NCI-H1694 (cell line): ENCODE measurements around the gene CAMKK1.

Experiments used
- DNase-seq: peaks from one replicate; lab custom pipeline; 2025; lab: John Stamatoyannopoulos, UW

CAMKK1 gene

GRCh38 chr17:3893003-3893719 lies at the start of gene CAMKK1:
Gene CAMKK1 (minus strand): TSS chr17:3893053. CDS start chr17:3885687, 7,366 bp downstream.
- peak; percentile 45 for DNase-seq

- no peak for DNase-seq
Observed at GRCh38 chr17:3940965-3941698, 48.3 kb upstream of the CAMKK1 start.

GRCh38 chr17:3937359-3937758 lies 44.5 kb upstream of the CAMKK1 start:
- no peak for DNase-seq

GRCh38 chr17:3935825-3936355 lies 43.0 kb upstream of the CAMKK1 start:
- DNase-seq, result no peak

GRCh38 chr17:3935140-3935542 lies 42.3 kb upstream of the CAMKK1 start:
- peak; percentile 46 for DNase-seq

- no peak for DNase-seq
Observed at GRCh38 chr17:3929764-3930163, 36.9 kb upstream of the CAMKK1 start.

- DNase-seq, result no peak
Observed at GRCh38 chr17:3929181-3929580, 36.3 kb upstream of the CAMKK1 start.

GRCh38 chr17:3928406-3928805 lies 35.6 kb upstream of the CAMKK1 start:
- DNase-seq, result no peak

- DNase-seq, result no peak
Observed at GRCh38 chr17:3927628-3928340, 34.9 kb upstream of the CAMKK1 start.

- no peak for DNase-seq
Observed at GRCh38 chr17:3926860-3927627, 34.2 kb upstream of the CAMKK1 start.

- no peak for DNase-seq
Observed at GRCh38 chr17:3925684-3926485, 33.0 kb upstream of the CAMKK1 start.

- DNase-seq, result no peak
Observed at GRCh38 chr17:3924512-3925350, 31.9 kb upstream of the CAMKK1 start.

GRCh38 chr17:3923466-3924190 lies 30.8 kb upstream of the CAMKK1 start:
- no peak for DNase-seq

GRCh38 chr17:3922765-3923164 lies 29.9 kb upstream of the CAMKK1 start:
- DNase-seq, result no peak

- DNase-seq, result no peak
Observed at GRCh38 chr17:3921502-3922319, 28.9 kb upstream of the CAMKK1 start.

GRCh38 chr17:3921006-3921405 lies 28.2 kb upstream of the CAMKK1 start:
- no peak for DNase-seq

- DNase-seq, result no peak
Observed at GRCh38 chr17:3919123-3919624, 26.3 kb upstream of the CAMKK1 start.
